ENCODE data around the gene PGLYRP3.

PGLYRP3 gene

GRCh38 chr1:153346077-153346723 lies 33.4 kb upstream of the PGLYRP3 start:
- no peak overlapping the region for H3K4me3 ChIP-seq (ENCODE audit: low read length)
- DNase-seq (ENCODE audit: low read depth) = no peak
- no peak for TF ChIP-seq CTCF (IDR thresholded peaks at IDR 0.05; ENCODE audit: insufficient read depth, low read depth, low read length, missing control alignments)

- DNase-seq (ENCODE audit: low read depth) = no peak
- no peak overlapping the region for H3K4me3 ChIP-seq (ENCODE audit: low read length)
- no peak for TF ChIP-seq CTCF (IDR thresholded peaks at IDR 0.05; ENCODE audit: insufficient read depth, low read depth, low read length, missing control alignments)
These were observed 32.7 kb upstream of the PGLYRP3 start for GRCh38 chr1:153345187-153346076.

GRCh38 chr1:153344718-153345025 lies 31.9 kb upstream of the PGLYRP3 start:
- TF ChIP-seq CTCF (IDR thresholded peaks at IDR 0.05; ENCODE audit: insufficient read depth, low read depth, low read length, missing control alignments) = no peak
- no peak overlapping the region for H3K4me3 ChIP-seq (ENCODE audit: low read length)
- peak; percentile 40 for DNase-seq (ENCODE audit: low read depth)

GRCh38 chr1:153343811-153344717 lies 31.3 kb upstream of the PGLYRP3 start:
- DNase-seq (ENCODE audit: low read depth) = no peak
- TF ChIP-seq CTCF (IDR thresholded peaks at IDR 0.05; ENCODE audit: insufficient read depth, low read depth, low read length, missing control alignments) = no peak
- no peak overlapping the region for H3K4me3 ChIP-seq (ENCODE audit: low read length)

- peak; percentile 84 for DNase-seq (ENCODE audit: low read depth)
- no peak for TF ChIP-seq CTCF (IDR thresholded peaks at IDR 0.05; ENCODE audit: insufficient read depth, low read depth, low read length, missing control alignments)
- no peak overlapping the region for H3K4me3 ChIP-seq (ENCODE audit: low read length)
These were observed 30.4 kb upstream of the PGLYRP3 start for GRCh38 chr1:153343040-153343681.

GRCh38 chr1:153342178-153342577 lies 29.4 kb upstream of the PGLYRP3 start:
- TF ChIP-seq CTCF (IDR thresholded peaks at IDR 0.05; ENCODE audit: insufficient read depth, low read depth, low read length, missing control alignments) = no peak
- DNase-seq (ENCODE audit: low read depth) = no peak

More at GRCh38 chr1:153342178-153342577, 29.4 kb upstream of the PGLYRP3 start:
- no peak overlapping the region for H3K4me3 ChIP-seq (ENCODE audit: low read length)
